ENCODE results near the gene EFCAB9. TPM values are rescaled to one million over a fixed set of nuclear protein-coding genes. Genes with fewer than 3 reads are reported as not detected.

Gene EFCAB9
- total RNA-seq, 2 experiments from 2014 or later = not detected

DNA sequence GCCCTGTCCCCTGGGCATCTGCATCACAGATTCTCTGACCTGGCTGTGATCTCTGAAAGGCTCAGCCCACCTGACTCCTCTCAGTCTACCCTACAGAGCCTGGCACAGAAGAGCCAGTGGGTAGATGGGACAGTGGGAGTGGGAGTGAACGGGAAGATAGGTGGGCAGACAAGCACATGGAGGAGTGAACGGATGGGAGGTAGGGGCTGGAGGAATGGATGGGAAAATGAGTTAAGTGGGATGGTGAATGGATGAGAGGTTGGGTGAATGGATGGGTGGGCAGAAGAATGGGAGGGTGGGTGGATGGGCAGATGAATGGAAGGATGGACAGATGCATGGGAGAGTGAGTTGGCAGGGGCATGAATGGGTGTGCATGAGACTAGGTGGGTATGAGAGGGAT is 24.8 kb upstream of the EFCAB9 start:
- H3K4me2 ChIP-seq (ENCODE audit: low read length) = no peak overlapping the region
- ChIA-PET CTCF (ENCODE audit: unreplicated experiment) (no interaction called here), POLR2A (interaction anchor here (1.0 kb wide), 1 partner anchor 13 kb away, joined by 3 read pairs; no protein-coding TSS in a partner anchor)
- H3K9me3 ChIP-seq (ENCODE audit: low read length) = no peaks in the 10 kb centered on the region
- H3K27ac ChIP-seq (ENCODE audit: low read depth, low read length, poor library complexity, severe bottlenecking) = no peak overlapping the region
- TF ChIP-seq, protein P1, sequence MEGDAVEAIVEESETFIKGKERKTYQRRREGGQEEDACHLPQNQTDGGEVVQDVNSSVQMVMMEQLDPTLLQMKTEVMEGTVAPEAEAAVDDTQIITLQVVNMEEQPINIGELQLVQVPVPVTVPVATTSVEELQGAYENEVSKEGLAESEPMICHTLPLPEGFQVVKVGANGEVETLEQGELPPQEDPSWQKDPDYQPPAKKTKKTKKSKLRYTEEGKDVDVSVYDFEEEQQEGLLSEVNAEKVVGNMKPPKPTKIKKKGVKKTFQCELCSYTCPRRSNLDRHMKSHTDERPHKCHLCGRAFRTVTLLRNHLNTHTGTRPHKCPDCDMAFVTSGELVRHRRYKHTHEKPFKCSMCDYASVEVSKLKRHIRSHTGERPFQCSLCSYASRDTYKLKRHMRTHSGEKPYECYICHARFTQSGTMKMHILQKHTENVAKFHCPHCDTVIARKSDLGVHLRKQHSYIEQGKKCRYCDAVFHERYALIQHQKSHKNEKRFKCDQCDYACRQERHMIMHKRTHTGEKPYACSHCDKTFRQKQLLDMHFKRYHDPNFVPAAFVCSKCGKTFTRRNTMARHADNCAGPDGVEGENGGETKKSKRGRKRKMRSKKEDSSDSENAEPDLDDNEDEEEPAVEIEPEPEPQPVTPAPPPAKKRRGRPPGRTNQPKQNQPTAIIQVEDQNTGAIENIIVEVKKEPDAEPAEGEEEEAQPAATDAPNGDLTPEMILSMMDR (conservative IDR thresholded peaks at IDR 0.05; ENCODE audit: low read length) = no peak
- TF ChIP-seq EZH2phosphoT487 (IDR thresholded peaks at IDR 0.05; ENCODE audit: borderline replicate concordance, low read depth, low read length) = no peak
- peaks cover 25% of the 10 kb centered on the region for H3K4me1 ChIP-seq (ENCODE audit: insufficient read depth, low read length, poor library complexity, severe bottlenecking)
- no peak for DNase-seq (ENCODE audit: low spot score)
- H4K20me1 ChIP-seq (ENCODE audit: insufficient read depth, low read length) = no peaks in the 10 kb centered on the region
- H3K79me2 ChIP-seq (ENCODE audit: insufficient read depth, low read depth, low read length) = peaks cover 17% of the 10 kb centered on the region; the same call in 1 of the 2 replicates
- intact Hi-C loops (cut with micrococcal nuclease; ENCODE audit: unreplicated experiment) = no loop called here
- no TSS peak for BruUV-seq (replicated peaks)
- no peaks in the 10 kb centered on the region; the same call in 1 of the 2 replicates for H3K36me3 ChIP-seq (ENCODE audit: insufficient read depth, low read length)
- H3K9me2 ChIP-seq (ENCODE audit: insufficient read depth, low read length) = no peaks in the 10 kb centered on the region
- no peak overlapping the region for H3K4me3 ChIP-seq (ENCODE audit: low read depth, low read length, poor library complexity, severe bottlenecking)
- H2AFZ ChIP-seq (ENCODE audit: low read length) = no peak overlapping the region

DNA sequence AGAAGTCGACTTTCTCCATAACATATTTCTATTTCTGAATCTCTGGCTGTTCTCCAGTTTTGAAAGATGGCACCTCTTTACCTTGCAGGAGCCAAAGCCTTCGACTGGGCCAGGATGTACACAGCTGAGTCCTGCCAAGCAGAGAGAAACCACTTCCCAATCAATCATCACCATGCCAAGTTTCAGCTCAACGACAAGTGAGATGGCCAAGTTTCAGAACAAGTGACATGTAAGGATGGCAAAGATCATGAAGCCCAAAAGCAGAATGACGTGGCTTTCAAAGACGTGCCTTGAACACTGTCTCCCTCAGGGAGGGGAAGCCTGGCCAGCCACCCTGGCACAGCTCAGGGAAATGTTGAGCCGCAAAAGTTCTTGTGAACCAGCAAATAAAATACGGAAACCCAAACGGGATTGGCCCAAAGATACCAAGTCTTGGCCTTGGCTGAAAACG is 23.7 kb upstream of the EFCAB9 start:
- Histone ChIP-seq H3K9me2 (ENCODE audit: insufficient read depth, low read length) (no peaks in the 10 kb centered on the region), H3K79me2 (ENCODE audit: insufficient read depth, low read depth, low read length) (peaks cover 25% of the 10 kb centered on the region; the same call in 1 of the 2 replicates), H2AFZ (ENCODE audit: low read length) (no peak overlapping the region), H3K27ac (ENCODE audit: low read depth, low read length, poor library complexity, severe bottlenecking) (no peak overlapping the region), H3K9me3 (ENCODE audit: low read length) (no peaks in the 10 kb centered on the region), H3K4me1 (ENCODE audit: insufficient read depth, low read length, poor library complexity, severe bottlenecking) (peaks cover 23% of the 10 kb centered on the region), H3K36me3 (ENCODE audit: insufficient read depth, low read length) (no peaks in the 10 kb centered on the region; the same call in 1 of the 2 replicates), H4K20me1 (ENCODE audit: insufficient read depth, low read length) (no peaks in the 10 kb centered on the region), H3K4me3 (ENCODE audit: low read depth, low read length, poor library complexity, severe bottlenecking) (no peak overlapping the region), H3K4me2 (ENCODE audit: low read length) (no peak overlapping the region)
- BruUV-seq (replicated peaks) = no TSS peak
- TF ChIP-seq, protein P1 (conservative IDR thresholded peaks at IDR 0.05; ENCODE audit: low read length) = no peak
- no peak for TF ChIP-seq EZH2phosphoT487 (IDR thresholded peaks at IDR 0.05; ENCODE audit: borderline replicate concordance, low read depth, low read length)
- no peak for DNase-seq (ENCODE audit: low spot score)
- CTCF ChIA-PET (ENCODE audit: unreplicated experiment) = no interaction called here
- intact Hi-C loops (cut with micrococcal nuclease; ENCODE audit: unreplicated experiment) = no loop called here
- POLR2A ChIA-PET = no interaction called here

DNA sequence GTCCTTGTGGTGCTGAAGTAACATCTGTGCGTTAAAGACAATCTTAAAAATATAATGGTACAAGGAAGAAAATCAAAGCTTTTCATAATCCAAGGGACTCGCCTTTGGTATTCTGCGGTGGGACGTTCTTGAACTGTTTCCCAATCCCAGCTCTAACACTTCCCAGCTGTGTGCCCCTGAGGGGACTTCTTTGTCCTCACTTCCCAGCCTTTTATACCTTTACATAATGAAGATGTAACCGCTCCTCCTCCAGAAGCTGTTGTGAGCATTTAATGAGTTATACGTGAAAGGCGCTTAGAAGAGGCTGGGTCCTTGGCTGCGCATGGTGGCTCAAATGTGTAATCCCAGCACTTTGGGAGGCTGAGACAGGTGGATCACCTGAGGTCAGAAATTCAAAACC is 22.9 kb upstream of the EFCAB9 start:
- ChIA-PET POLR2A (no interaction called here), CTCF (ENCODE audit: unreplicated experiment) (no interaction called here)
- Histone ChIP-seq H3K4me2 (ENCODE audit: low read length) (no peak overlapping the region), H2AFZ (ENCODE audit: low read length) (no peak overlapping the region), H3K27ac (ENCODE audit: low read depth, low read length, poor library complexity, severe bottlenecking) (no peak overlapping the region), H3K9me3 (ENCODE audit: low read length) (no peaks in the 10 kb centered on the region), H3K9me2 (ENCODE audit: insufficient read depth, low read length) (no peaks in the 10 kb centered on the region), H3K4me3 (ENCODE audit: low read depth, low read length, poor library complexity, severe bottlenecking) (no peak overlapping the region), H3K36me3 (ENCODE audit: insufficient read depth, low read length) (no peaks in the 10 kb centered on the region; the same call in 1 of the 2 replicates), H4K20me1 (ENCODE audit: insufficient read depth, low read length) (no peaks in the 10 kb centered on the region), H3K4me1 (ENCODE audit: insufficient read depth, low read length, poor library complexity, severe bottlenecking) (peaks cover 26% of the 10 kb centered on the region), H3K79me2 (ENCODE audit: insufficient read depth, low read depth, low read length) (peaks cover 32% of the 10 kb centered on the region)
- intact Hi-C loops (cut with micrococcal nuclease; ENCODE audit: unreplicated experiment) = no loop called here
- no TSS peak for BruUV-seq (replicated peaks)
- no peak for DNase-seq (ENCODE audit: low spot score)
- TF ChIP-seq, protein P1 (conservative IDR thresholded peaks at IDR 0.05; ENCODE audit: low read length) = no peak
- no peak for TF ChIP-seq EZH2phosphoT487 (IDR thresholded peaks at IDR 0.05; ENCODE audit: borderline replicate concordance, low read depth, low read length)

Data from OCI-LY7 (cell line).